ENCODE measurements around the gene MBD3L2B. TPM values are rescaled to one million over a fixed set of nuclear protein-coding genes. Genes with fewer than 3 reads are reported as not detected.

The MBD3L2B gene
- total RNA-seq, 2 experiments from 2014 or later, result not detected

- H3K9me3 ChIP-seq (ENCODE audit: low read length), result no peaks in the 10 kb centered on the region
- H3K79me2 ChIP-seq (ENCODE audit: insufficient read depth, low read depth, low read length), result no peaks in the 10 kb centered on the region
- BruUV-seq (replicated peaks), result no TSS peak
- DNase-seq (ENCODE audit: low spot score), result peak; percentile 6
- intact Hi-C loops (cut with micrococcal nuclease; ENCODE audit: unreplicated experiment), result no loop called here
- TF ChIP-seq CTCF (conservative IDR thresholded peaks at IDR 0.05; ENCODE audit: low read length), result no peak
- no peak for TF ChIP-seq EZH2phosphoT487 (IDR thresholded peaks at IDR 0.05; ENCODE audit: borderline replicate concordance, low read depth, low read length)
- no peaks in the 10 kb centered on the region for H3K36me3 ChIP-seq (ENCODE audit: insufficient read depth, low read length)
- H3K4me2 ChIP-seq (ENCODE audit: low read length), result no peak overlapping the region
- no peaks in the 10 kb centered on the region for H4K20me1 ChIP-seq (ENCODE audit: insufficient read depth, low read length)
- H3K27ac ChIP-seq (ENCODE audit: low read depth, low read length, poor library complexity, severe bottlenecking), result no peak overlapping the region
- ChIA-PET CTCF (ENCODE audit: unreplicated experiment) (no interaction called here), POLR2A (no interaction called here)
- H3K4me1 ChIP-seq (ENCODE audit: insufficient read depth, low read length, poor library complexity, severe bottlenecking), result no peaks in the 10 kb centered on the region
- H2AFZ ChIP-seq (ENCODE audit: low read length), result no peak overlapping the region
- no peaks in the 10 kb centered on the region for H3K9me2 ChIP-seq (ENCODE audit: insufficient read depth, low read length)
- H3K4me3 ChIP-seq (ENCODE audit: low read depth, low read length, poor library complexity, severe bottlenecking), result no peak overlapping the region
These were observed 15.0 kb downstream of the MBD3L2B start for GRCh38 chr19:7006135-7006704.

GRCh38 chr19:7004313-7004931 is 16.8 kb downstream of the MBD3L2B start:
- Histone ChIP-seq H3K9me2 (ENCODE audit: insufficient read depth, low read length) (no peaks in the 10 kb centered on the region), H2AFZ (ENCODE audit: low read length) (no peak overlapping the region), H3K9me3 (ENCODE audit: low read length) (no peaks in the 10 kb centered on the region), H3K79me2 (ENCODE audit: insufficient read depth, low read depth, low read length) (no peaks in the 10 kb centered on the region), H3K27ac (ENCODE audit: low read depth, low read length, poor library complexity, severe bottlenecking) (no peak overlapping the region), H4K20me1 (ENCODE audit: insufficient read depth, low read length) (no peaks in the 10 kb centered on the region), H3K36me3 (ENCODE audit: insufficient read depth, low read length) (no peaks in the 10 kb centered on the region), H3K4me1 (ENCODE audit: insufficient read depth, low read length, poor library complexity, severe bottlenecking) (no peaks in the 10 kb centered on the region), H3K4me3 (ENCODE audit: low read depth, low read length, poor library complexity, severe bottlenecking) (no peak overlapping the region), H3K4me2 (ENCODE audit: low read length) (no peak overlapping the region)
- intact Hi-C loops (cut with micrococcal nuclease; ENCODE audit: unreplicated experiment), result no loop called here
- no peak for DNase-seq (ENCODE audit: low spot score)
- POLR2A ChIA-PET, result no interaction called here
- CTCF ChIA-PET (ENCODE audit: unreplicated experiment), result no interaction called here
- TF ChIP-seq EZH2phosphoT487 (IDR thresholded peaks at IDR 0.05; ENCODE audit: borderline replicate concordance, low read depth, low read length), result no peak
- no peak for TF ChIP-seq CTCF (conservative IDR thresholded peaks at IDR 0.05; ENCODE audit: low read length)
- no TSS peak for BruUV-seq (replicated peaks)

- Histone ChIP-seq H3K9me3 (ENCODE audit: low read length) (no peaks in the 10 kb centered on the region), H3K36me3 (ENCODE audit: insufficient read depth, low read length) (no peaks in the 10 kb centered on the region), H3K4me3 (ENCODE audit: low read depth, low read length, poor library complexity, severe bottlenecking) (no peak overlapping the region), H3K4me2 (ENCODE audit: low read length) (no peak overlapping the region), H3K79me2 (ENCODE audit: insufficient read depth, low read depth, low read length) (no peaks in the 10 kb centered on the region), H3K4me1 (ENCODE audit: insufficient read depth, low read length, poor library complexity, severe bottlenecking) (no peaks in the 10 kb centered on the region), H4K20me1 (ENCODE audit: insufficient read depth, low read length) (no peaks in the 10 kb centered on the region), H3K27ac (ENCODE audit: low read depth, low read length, poor library complexity, severe bottlenecking) (no peak overlapping the region), H2AFZ (ENCODE audit: low read length) (no peak overlapping the region), H3K9me2 (ENCODE audit: insufficient read depth, low read length) (no peaks in the 10 kb centered on the region)
- ChIA-PET POLR2A (no interaction called here), CTCF (ENCODE audit: unreplicated experiment) (no interaction called here)
- no TSS peak for BruUV-seq (replicated peaks)
- TF ChIP-seq CTCF (conservative IDR thresholded peaks at IDR 0.05; ENCODE audit: low read length) (no peak), EZH2phosphoT487 (IDR thresholded peaks at IDR 0.05; ENCODE audit: borderline replicate concordance, low read depth, low read length) (no peak)
- DNase-seq (ENCODE audit: low spot score), result no peak
- intact Hi-C loops (cut with micrococcal nuclease; ENCODE audit: unreplicated experiment), result no loop called here
These were observed 20.4 kb downstream of the MBD3L2B start for GRCh38 chr19:7000816-7001215.
